ENCODE results near the gene SCGB1C1. TPM values are rescaled to one million over a fixed set of nuclear protein-coding genes. Genes with fewer than 3 reads are reported as not detected.
"Not testable (repeated sequence)": the region's sequence is repeated elsewhere in the genome, so short reads cannot be mapped to it uniquely, and the experiment has no call there.

The SCGB1C1 gene
- not detected for total RNA-seq
- 0 reads per million in 2 donors for total RNA-seq

DNA sequence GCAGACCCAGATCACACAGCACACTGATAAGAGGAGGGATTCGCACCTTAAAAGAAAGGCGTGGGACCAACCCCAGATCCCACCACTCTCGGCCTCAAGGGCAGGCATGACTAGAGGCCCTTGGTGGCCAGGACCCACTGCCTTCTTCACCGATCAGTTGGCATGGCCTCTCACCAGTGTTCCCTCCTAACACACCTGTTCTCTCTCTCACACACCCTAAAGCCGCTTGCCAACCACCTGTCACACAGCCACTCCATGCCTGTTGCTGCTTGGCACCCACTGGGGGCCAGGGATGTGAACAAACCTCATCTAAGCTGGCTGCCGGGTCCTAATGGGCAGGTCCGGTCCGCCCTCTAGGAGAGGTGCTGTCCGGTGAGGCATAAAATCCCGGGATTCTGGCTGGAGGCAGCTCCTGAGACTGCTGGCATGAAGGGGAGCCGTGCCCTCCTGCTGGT, at the start of gene SCGB1C1:
Gene SCGB1C1, plus strand, starts transcription at position 405 of the 455 bp plus-strand sequence. Its CDS starts 22 bp downstream, at position 427.
- H3K4me1 Mint-ChIP-seq; H3K27ac Mint-ChIP-seq; H3K9me3 ChIP-seq (ENCODE audit: control insufficient read depth, low read length, poor library complexity, severe bottlenecking); DNase-seq; ATAC-seq; H3K27me3 Mint-ChIP-seq; H3K36me3 Mint-ChIP-seq (ENCODE audit: low read depth): not testable (repeated sequence)
- H3K4me3 Mint-ChIP-seq = peak within 1 kb of the TSS; percentile 55

- not testable (repeated sequence) for H3K9me3 ChIP-seq (ENCODE audit: control insufficient read depth, low read length, poor library complexity, severe bottlenecking); H3K36me3 Mint-ChIP-seq (ENCODE audit: low read depth); ATAC-seq; H3K4me1 Mint-ChIP-seq; H3K4me3 Mint-ChIP-seq; DNase-seq; H3K27me3 Mint-ChIP-seq; H3K27ac Mint-ChIP-seq
These were observed 12.6 kb upstream of the SCGB1C1 start for GRCh38 chr11:180242-180641.

GRCh38 chr11:189200-189783, 3.6 kb upstream of the SCGB1C1 start:
- H3K4me1 Mint-ChIP-seq; H3K36me3 Mint-ChIP-seq (ENCODE audit: low read depth); H3K4me3 Mint-ChIP-seq; H3K9me3 ChIP-seq (ENCODE audit: control insufficient read depth, low read length, poor library complexity, severe bottlenecking); H3K27me3 Mint-ChIP-seq; H3K27ac Mint-ChIP-seq: not testable (repeated sequence)
- DNase-seq = peak in 1 of 3 donors; percentile 14
- peak; percentile 7 for ATAC-seq

GRCh38 chr11:189843-190311, 3.0 kb upstream of the SCGB1C1 start:
- not testable (repeated sequence) for H3K9me3 ChIP-seq (ENCODE audit: control insufficient read depth, low read length, poor library complexity, severe bottlenecking); H3K4me1 Mint-ChIP-seq; H3K27ac Mint-ChIP-seq; H3K27me3 Mint-ChIP-seq; H3K36me3 Mint-ChIP-seq (ENCODE audit: low read depth); H3K4me3 Mint-ChIP-seq
- DNase-seq = peak in 2 of 3 donors; percentile 38 to 47
- ATAC-seq = peak; percentile 71

DNA sequence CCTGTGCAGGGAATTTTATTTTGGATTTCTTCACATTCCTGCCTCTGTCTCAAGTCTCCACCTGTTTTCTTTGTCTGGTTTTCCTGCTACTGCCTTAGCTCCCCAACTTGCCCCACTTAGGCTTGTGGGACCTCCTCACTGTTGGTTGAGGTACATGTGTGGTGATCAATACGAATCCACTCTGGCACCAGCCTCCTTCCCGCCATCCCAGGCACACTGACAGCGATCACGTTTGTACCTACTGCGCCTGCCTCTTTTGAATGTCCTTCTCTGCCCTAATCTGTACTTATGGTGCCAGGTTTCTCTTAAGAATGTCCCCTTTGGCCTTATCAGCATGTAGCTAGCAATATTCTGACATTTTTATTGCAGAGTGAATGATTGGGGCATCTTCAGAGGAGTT, 2.3 kb upstream of the SCGB1C1 start:
- H3K36me3 Mint-ChIP-seq (ENCODE audit: low read depth); H3K27me3 Mint-ChIP-seq; H3K4me1 Mint-ChIP-seq; H3K27ac Mint-ChIP-seq; ATAC-seq; DNase-seq; H3K9me3 ChIP-seq (ENCODE audit: control insufficient read depth, low read length, poor library complexity, severe bottlenecking); H3K4me3 Mint-ChIP-seq: not testable (repeated sequence)

- H3K36me3 Mint-ChIP-seq (ENCODE audit: low read depth); H3K27ac Mint-ChIP-seq: not testable (repeated sequence)
These were observed 1.1 kb upstream of the SCGB1C1 start for GRCh38 chr11:191490-192478.

DNA sequence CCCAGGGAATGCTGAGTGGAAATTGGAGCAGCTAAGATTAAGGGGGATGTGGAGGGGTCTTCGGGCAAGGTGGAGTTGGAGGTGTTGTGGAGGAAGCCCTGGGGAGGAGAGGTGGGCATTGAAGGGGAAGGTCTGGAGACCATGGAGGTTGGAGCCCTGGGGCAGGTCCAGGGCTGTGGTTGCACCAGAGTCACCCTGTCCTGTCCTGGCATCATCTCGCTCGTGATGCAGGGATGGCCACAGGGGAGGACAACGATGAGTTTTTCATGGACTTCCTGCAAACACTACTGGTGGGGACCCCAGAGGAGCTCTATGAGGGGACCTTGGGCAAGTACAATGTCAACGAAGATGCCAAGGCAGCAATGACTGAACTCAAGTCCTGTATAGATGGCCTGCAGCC, 603 bp downstream of the SCGB1C1 start:
- not testable (repeated sequence) for H3K27ac Mint-ChIP-seq; H3K27me3 Mint-ChIP-seq; DNase-seq; H3K4me1 Mint-ChIP-seq; H3K9me3 ChIP-seq (ENCODE audit: control insufficient read depth, low read length, poor library complexity, severe bottlenecking); ATAC-seq; H3K36me3 Mint-ChIP-seq (ENCODE audit: low read depth); H3K4me3 Mint-ChIP-seq

More at GRCh38 chr11:191490-192478, 1.1 kb upstream of the SCGB1C1 start:
- peak overlapping the region; percentile 55 for H3K4me3 Mint-ChIP-seq
- not testable (repeated sequence) for H3K9me3 ChIP-seq (ENCODE audit: control insufficient read depth, low read length, poor library complexity, severe bottlenecking); H3K27me3 Mint-ChIP-seq; H3K4me1 Mint-ChIP-seq
- DNase-seq (peak in 1 of 3 donors; percentile 31), ATAC-seq (peak; percentile 65)

DNA sequence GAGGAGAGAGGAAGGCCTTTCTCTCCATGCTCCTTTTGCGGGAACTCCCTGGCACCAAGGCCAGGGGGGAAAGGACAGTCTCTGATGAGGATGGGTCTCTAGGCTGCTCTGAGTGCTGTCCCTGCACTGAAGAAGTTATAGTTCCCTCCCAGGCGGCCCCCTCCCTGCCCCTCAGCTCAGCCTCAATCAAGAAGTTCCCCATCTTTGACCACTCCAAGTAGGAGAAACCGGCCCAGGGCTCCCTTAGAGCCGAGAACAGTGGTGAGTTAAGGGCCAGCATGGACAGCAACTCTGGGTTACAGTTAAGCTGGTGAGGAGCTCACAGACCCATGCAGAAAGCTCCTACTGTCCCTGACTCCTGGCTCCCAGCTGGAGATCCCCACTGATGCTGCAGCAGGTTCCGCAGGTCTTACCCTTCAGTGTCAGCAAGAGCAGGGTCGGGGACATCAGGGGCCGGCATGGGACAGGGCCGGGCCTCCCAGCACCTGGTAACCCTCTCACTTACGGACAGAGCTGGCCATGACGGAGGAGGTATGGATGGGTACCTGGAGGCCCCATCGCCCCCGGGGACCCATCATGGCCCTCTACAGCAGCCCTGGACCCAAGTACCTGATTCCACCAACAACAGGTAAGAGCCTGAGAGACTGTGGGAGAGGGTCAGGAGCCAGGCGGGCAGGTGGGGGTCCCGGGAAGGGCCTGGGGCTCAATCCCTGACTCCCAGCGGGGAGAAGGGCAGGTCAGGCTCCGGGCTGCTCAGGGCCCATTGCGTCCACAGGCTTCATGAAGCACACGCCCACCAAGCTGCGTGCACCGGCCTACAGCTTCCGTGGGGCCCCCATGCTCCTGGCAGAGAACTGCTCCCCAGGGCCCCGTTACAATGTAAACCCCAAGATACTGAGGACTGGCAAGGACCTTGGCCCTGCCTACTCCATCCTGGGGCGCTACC, 4.2 kb downstream of the SCGB1C1 start:
- Mint-ChIP-seq H3K36me3 (ENCODE audit: low read depth) (no peaks in the 10 kb centered on the region), H3K27ac (no peak overlapping the region), H3K4me1 (peaks cover 11% of the 10 kb centered on the region), H3K4me3 (no peak overlapping the region), H3K27me3 (no peaks in the 10 kb centered on the region)
- ATAC-seq = no peak
- no peaks in the 10 kb centered on the region for H3K9me3 ChIP-seq (ENCODE audit: control insufficient read depth, low read length, poor library complexity, severe bottlenecking)
- no peak for DNase-seq

GRCh38 chr11:197741-198235, 4.9 kb downstream of the SCGB1C1 start:
- no peaks in the 10 kb centered on the region for H3K9me3 ChIP-seq (ENCODE audit: control insufficient read depth, low read length, poor library complexity, severe bottlenecking)
- no peaks in the 10 kb centered on the region for H3K36me3 Mint-ChIP-seq (ENCODE audit: low read depth)
- H3K27ac Mint-ChIP-seq = no peak overlapping the region
- no peak overlapping the region for H3K4me3 Mint-ChIP-seq
- H3K27me3 Mint-ChIP-seq = no peaks in the 10 kb centered on the region
- peaks cover 14% of the 10 kb centered on the region for H3K4me1 Mint-ChIP-seq
- no peak for ATAC-seq
- no peak for DNase-seq

GRCh38 chr11:198236-198806, 5.4 kb downstream of the SCGB1C1 start:
- Mint-ChIP-seq H3K27me3 (no peaks in the 10 kb centered on the region), H3K4me3 (no peak overlapping the region), H3K36me3 (ENCODE audit: low read depth) (no peaks in the 10 kb centered on the region), H3K27ac (no peak overlapping the region), H3K4me1 (peaks cover 20% of the 10 kb centered on the region)
- ATAC-seq = no peak
- H3K9me3 ChIP-seq (ENCODE audit: control insufficient read depth, low read length, poor library complexity, severe bottlenecking) = no peaks in the 10 kb centered on the region
- no peak for DNase-seq

DNA sequence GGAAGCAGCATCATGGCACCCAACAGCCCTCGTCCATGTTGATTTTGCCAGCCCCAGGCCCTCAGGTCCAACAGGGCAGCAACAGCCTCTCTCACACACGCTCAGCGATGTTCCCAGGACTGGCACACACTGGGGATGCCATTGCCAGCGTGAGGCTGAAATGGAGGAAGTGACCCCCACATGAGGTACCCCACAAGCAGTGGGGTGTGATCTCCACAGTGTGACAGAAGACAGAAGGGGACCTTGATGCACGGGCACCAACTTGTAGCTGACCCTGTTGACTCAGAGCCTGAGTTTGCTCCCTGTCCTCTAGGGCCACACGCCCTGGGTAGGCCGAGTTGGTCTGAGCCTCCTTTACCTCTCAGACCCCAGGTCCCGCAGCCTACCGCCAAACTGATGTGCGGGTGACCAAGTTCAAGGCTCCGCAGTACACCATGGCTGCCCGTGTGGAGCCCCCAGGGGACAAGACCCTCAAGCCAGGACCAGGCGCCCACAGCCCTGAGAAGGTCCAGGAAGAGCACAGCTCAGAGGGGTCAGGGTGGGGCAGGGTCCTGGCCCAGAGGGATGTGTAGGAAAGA, 6.2 kb downstream of the SCGB1C1 start:
- Mint-ChIP-seq H3K27ac (no peak overlapping the region), H3K4me1 (peaks cover 27% of the 10 kb centered on the region), H3K36me3 (ENCODE audit: low read depth) (peaks cover 3% of the 10 kb centered on the region), H3K4me3 (no peak overlapping the region), H3K27me3 (no peaks in the 10 kb centered on the region)
- DNase-seq = no peak
- no peak for ATAC-seq
- no peaks in the 10 kb centered on the region for H3K9me3 ChIP-seq (ENCODE audit: control insufficient read depth, low read length, poor library complexity, severe bottlenecking)

GRCh38 chr11:199782-200181, 6.9 kb downstream of the SCGB1C1 start:
- H3K4me3 Mint-ChIP-seq = no peak overlapping the region
- H3K36me3 Mint-ChIP-seq (ENCODE audit: low read depth) = peaks cover 3% of the 10 kb centered on the region
- H3K27ac Mint-ChIP-seq = no peak overlapping the region
- no peaks in the 10 kb centered on the region for H3K9me3 ChIP-seq (ENCODE audit: control insufficient read depth, low read length, poor library complexity, severe bottlenecking)
- no peak for ATAC-seq
- no peak for DNase-seq
- peaks cover 27% of the 10 kb centered on the region for H3K4me1 Mint-ChIP-seq
- H3K27me3 Mint-ChIP-seq = no peaks in the 10 kb centered on the region

All from T-helper 17 cell (primary cell).